Cardiac fibroblast (primary cell): Measurements from ENCODE around the gene PLD3.
A peak's percentile ranks its signal among the peaks of the same experiment; 100 is the strongest.

Experiments
- DNase-seq, 2 donors: peaks; one replicate each; pipeline versions ENCODE4 v3.0.0 to v3.0.0-alpha.2; 2010; ENCODE audit warnings: low read depth in 2 of 2
- H3K4me3 ChIP-seq, 2 donors: replicated peaks in 1 of 2; 1 replicate in 1 of 2; 2 replicates in 1 of 2; pipeline ENCODE4 v1.5.1; 2011; ENCODE audit warnings: low read depth in 2 of 2, low read length in 2 of 2, mild to moderate bottlenecking in 2 of 2, moderate library complexity in 1 of 2
- CTCF ChIP-seq: IDR thresholded peaks from one replicate; pipeline ENCODE4 v1.5.1; 2011; ENCODE audit warnings: low read depth, mild to moderate bottlenecking, low read length, inconsistent platforms

PLD3 gene

GRCh38 chr19:40320558-40320935 lies 27.9 kb upstream of the PLD3 start:
- no peak for DNase-seq
- H3K4me3 ChIP-seq: no peak overlapping the region
- no peak for TF ChIP-seq CTCF

- no peak for TF ChIP-seq CTCF
- no peak overlapping the region for H3K4me3 ChIP-seq
- no peak for DNase-seq
These were observed 27.4 kb upstream of the PLD3 start for GRCh38 chr19:40321076-40321475.

GRCh38 chr19:40321566-40322270 lies 26.8 kb upstream of the PLD3 start:
- no peak for TF ChIP-seq CTCF
- no peak overlapping the region for H3K4me3 ChIP-seq
- no peak for DNase-seq

GRCh38 chr19:40322271-40322610 lies 26.3 kb upstream of the PLD3 start:
- TF ChIP-seq CTCF: no peak
- H3K4me3 ChIP-seq: no peak overlapping the region
- DNase-seq: peak in 1 of 2 donors; percentile 38

- DNase-seq: no peak
- H3K4me3 ChIP-seq: no peak overlapping the region
- TF ChIP-seq CTCF: no peak
These were observed 25.4 kb upstream of the PLD3 start for GRCh38 chr19:40322951-40323615.

GRCh38 chr19:40323705-40324104 lies 24.8 kb upstream of the PLD3 start:
- DNase-seq: no peak
- no peak for TF ChIP-seq CTCF
- H3K4me3 ChIP-seq: no peak overlapping the region

- no peak for DNase-seq
- TF ChIP-seq CTCF: no peak
- H3K4me3 ChIP-seq: no peak overlapping the region
These were observed 22.3 kb upstream of the PLD3 start for GRCh38 chr19:40326201-40326600.
